Right atrium auricular region (tissue), 2 donors: ENCODE measurements around the gene MRPL30. TPM values are rescaled to one million over a fixed set of nuclear protein-coding genes. Genes with fewer than 3 reads are reported as not detected.
"Not testable (repeated sequence)": the region's sequence is repeated elsewhere in the genome, so short reads cannot be mapped to it uniquely, and the experiment has no call there.

Experiments used
- DNase-seq: peaks from one replicate; pipeline ENCODE4 v3.0.0-alpha.2; 2019; ENCODE audit warnings: low spot score
- H3K27ac ChIP-seq, 2 donors: fragments of 200-600 bp; sonication (generic); 1 replicate in 1 of 2; 2 replicates in 1 of 2; pipeline ENCODE4 v1.5.1; 2016 to 2019
- H3K27me3 ChIP-seq, 2 donors: fragments of 200-600 bp; sonication (generic); one replicate each; pipeline versions ENCODE4 v1.5.1 to v1.6.0; 2017 to 2019
- H3K36me3 ChIP-seq: fragments of 200-600 bp; sonication (generic); one replicate; pipeline ENCODE4 v1.5.1; 2016
- H3K4me1 ChIP-seq, 2 donors: fragments of 200-600 bp; sonication (generic); one replicate each; pipeline versions ENCODE4 v1.5.1 to v1.6.0; 2017 to 2019
- H3K4me3 ChIP-seq, 2 donors: fragments of 200-600 bp; sonication (generic); 1 replicate in 1 of 2; 2 replicates in 1 of 2; pipeline ENCODE4 v1.5.1; 2017 to 2019; ENCODE audit warnings: mild to moderate bottlenecking in 1 of 2, moderate library complexity in 1 of 2
- H3K9me3 ChIP-seq, 2 donors: fragments of 200-600 bp; sonication (generic); one replicate each; pipeline ENCODE4 v1.5.1; 2019
- total RNA-seq, 2 donors: library from RNA; depleted of rRNA; stranded (reverse); fragments of >200 nt; gene quantifications; one replicate each; pipeline ENCODE4 v1.1.0, GENCODE V29; 2016
- TF ChIP-seq, protein P1 (sequence below), 2 donors: fragments of 200-600 bp; sonication (generic); IDR thresholded peaks; one replicate each; pipeline ENCODE4 v1.5.1; 2019; ENCODE audit warnings: antibody characterized with exemption in 2 of 2

MRPL30 gene
- total RNA-seq = 10 to 100 TPM; 18.8 to 37.8 TPM

DNA sequence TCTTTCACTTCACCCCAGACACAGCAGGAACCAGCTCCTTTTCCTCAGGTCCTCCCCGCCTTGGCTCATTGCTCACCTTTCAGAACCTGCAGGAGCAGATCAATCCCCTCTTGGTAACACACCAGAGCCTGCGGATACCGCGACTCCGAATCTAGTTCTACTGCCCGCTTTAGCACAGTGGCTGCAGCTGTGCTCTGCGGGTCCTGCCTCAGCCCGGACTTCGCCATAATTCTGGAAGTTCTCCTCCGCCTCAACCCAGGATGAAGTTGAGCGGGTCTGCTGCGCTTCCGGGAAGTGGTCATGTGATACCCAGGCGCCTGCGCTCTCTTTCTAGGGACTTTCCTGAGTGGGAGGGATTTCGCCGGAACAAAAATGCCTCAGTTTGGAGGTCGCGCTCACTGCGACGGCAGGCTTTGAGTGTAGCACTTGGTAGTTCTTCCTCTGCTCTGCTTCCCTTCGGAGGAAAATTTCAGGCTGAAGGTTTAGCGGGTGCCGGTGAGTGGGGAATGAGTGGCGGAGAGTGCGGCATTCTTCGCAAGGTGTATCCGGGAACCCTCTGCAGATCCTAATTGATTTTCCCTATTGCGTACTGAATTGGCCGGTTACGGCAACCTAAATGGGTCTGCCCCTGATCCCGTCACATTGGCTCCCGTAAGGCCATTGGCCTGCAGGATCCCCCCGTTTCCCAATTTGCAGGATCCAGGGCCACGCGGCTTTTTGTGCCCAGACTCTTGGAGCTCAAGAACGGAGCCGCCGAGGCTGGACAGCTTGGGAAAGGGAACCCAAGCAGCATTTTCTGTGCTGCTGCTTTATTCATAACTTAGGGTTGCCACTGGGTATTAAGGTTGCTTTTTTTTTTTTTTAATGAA, at the start of gene MRPL30, which contains the start of gene MITD1:
Gene MRPL30, plus strand, starts transcription at position 430 of the 869 bp plus-strand sequence. CDS start 5,020 bp downstream, outside the sequence.
Gene MITD1, minus strand, starts transcription at position 304 of the 869 bp plus-strand sequence. Its CDS starts 77 bp downstream, at position 227.
- DNase-seq = peak; percentile 96
- H3K36me3 ChIP-seq = no peaks in the 10 kb centered on the region
- H3K4me1 ChIP-seq = peaks cover 0 to 37% of the 10 kb centered on the region in 2 donors
- peak within 1 kb of the TSS; percentile 74 to 77 for H3K27ac ChIP-seq
- no peaks in the 10 kb centered on the region for H3K9me3 ChIP-seq
- H3K4me3 ChIP-seq = peak within 1 kb of the TSS; percentile 76 to 88
- H3K27me3 ChIP-seq = no peaks in the 10 kb centered on the region
- TF ChIP-seq, protein P1, sequence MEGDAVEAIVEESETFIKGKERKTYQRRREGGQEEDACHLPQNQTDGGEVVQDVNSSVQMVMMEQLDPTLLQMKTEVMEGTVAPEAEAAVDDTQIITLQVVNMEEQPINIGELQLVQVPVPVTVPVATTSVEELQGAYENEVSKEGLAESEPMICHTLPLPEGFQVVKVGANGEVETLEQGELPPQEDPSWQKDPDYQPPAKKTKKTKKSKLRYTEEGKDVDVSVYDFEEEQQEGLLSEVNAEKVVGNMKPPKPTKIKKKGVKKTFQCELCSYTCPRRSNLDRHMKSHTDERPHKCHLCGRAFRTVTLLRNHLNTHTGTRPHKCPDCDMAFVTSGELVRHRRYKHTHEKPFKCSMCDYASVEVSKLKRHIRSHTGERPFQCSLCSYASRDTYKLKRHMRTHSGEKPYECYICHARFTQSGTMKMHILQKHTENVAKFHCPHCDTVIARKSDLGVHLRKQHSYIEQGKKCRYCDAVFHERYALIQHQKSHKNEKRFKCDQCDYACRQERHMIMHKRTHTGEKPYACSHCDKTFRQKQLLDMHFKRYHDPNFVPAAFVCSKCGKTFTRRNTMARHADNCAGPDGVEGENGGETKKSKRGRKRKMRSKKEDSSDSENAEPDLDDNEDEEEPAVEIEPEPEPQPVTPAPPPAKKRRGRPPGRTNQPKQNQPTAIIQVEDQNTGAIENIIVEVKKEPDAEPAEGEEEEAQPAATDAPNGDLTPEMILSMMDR (IDR thresholded peaks at IDR 0.05) = peak in 1 of 2 donors; percentile 29

DNA sequence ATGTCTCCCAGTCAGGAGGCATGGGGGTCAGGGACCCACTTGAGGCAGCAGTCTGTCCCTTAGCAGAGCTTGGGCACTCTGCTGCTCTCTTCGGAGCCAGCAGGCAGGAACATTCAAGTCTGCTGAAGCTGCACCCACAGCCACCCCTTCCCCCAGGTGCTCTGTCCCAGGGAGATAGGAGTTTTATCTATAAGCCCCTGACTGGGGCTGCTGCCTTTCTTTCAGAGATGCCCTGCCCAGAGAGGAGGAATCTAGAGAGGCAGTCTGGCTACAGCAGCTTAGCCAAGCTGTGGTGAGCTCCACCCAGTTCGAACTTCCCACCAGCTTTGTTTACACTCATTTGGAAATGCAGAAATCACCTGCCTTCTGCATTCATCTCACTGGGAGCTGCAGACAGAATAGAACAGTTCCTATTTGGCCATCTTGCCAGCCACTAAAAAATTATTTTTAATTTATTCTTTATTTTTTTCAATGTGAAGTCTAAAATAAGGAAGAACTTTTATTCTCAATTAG, 45.9 kb upstream of the MRPL30 start:
- not testable (repeated sequence) for H3K27ac ChIP-seq, H3K4me1 ChIP-seq, H3K27me3 ChIP-seq, H3K4me3 ChIP-seq, H3K36me3 ChIP-seq, DNase-seq
- H3K9me3 ChIP-seq = peaks cover 0 to 26% of the 10 kb centered on the region in 2 donors

DNA sequence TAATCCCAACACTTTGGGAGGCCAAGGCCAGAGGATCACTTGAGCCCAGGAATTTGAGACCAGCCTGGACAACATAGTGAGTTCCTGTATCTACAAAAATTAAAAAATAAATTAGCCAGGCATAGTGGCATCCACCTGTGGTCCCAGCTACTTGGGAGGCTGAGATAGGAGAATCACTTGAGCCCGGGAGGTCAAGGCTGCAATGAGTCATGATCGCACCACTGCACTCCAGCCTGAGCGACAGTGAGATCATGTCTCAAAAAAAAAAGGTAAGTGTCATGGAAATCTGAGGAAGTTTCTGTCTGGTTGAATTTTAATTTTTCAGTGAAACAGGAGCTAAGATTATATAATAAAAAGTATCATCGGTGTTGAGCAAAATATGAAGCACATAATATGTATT, 42.0 kb upstream of the MRPL30 start:
- Histone ChIP-seq H3K9me3 (no peaks in the 10 kb centered on the region), H3K27me3 (no peaks in the 10 kb centered on the region), H3K27ac (no peak overlapping the region), H3K4me1 (peaks cover 0 to 12% of the 10 kb centered on the region in 2 donors), H3K36me3 (no peaks in the 10 kb centered on the region), H3K4me3 (no peak overlapping the region)
- DNase-seq = no peak
- TF ChIP-seq, protein P1 (IDR thresholded peaks at IDR 0.05) = no peak

DNA sequence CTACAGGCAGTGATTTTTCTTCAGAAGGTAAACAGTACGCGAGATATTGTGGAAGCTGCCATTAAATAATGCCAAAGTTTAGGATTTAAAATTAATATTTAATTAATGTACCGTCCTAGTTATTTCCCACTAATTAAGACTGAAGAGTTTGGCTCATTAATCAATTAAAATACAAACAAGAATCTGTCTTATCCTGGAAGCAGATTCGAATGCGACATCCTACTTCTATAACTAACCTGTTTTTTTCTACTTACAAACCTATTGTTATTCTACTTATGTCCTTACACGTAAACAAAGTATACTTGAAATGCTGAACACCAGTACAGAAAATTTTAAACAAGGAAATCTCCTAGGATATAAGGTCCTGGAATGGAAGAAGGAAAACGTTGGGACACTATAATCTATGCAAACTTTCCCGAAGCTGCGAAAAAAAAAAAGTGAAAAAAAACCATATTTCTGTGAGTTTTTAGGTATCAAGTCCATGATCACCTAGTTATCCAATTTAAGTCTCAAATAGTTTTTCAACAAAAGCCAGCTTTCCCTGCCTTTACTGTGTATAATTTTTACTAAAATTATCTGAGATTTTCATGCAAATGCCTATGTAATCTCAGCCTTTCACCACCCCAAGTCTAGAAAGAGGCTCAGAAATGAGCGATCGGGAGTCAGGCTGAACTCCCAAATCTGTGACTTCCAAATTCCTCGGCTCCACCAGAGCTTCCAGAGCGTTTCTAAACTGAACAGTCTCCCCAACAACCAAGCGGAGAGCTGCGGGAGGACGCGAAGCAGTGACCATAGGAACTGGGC, 40.7 kb upstream of the MRPL30 start:
- TF ChIP-seq, protein P1 (IDR thresholded peaks at IDR 0.05) = no peak
- peaks cover 0 to 12% of the 10 kb centered on the region in 2 donors for H3K4me1 ChIP-seq
- peak overlapping the region; percentile 98 to 99 for H3K4me3 ChIP-seq
- H3K9me3 ChIP-seq = no peaks in the 10 kb centered on the region
- H3K27me3 ChIP-seq = no peaks in the 10 kb centered on the region
- H3K27ac ChIP-seq = peak overlapping the region; percentile 92 to 95
- DNase-seq = no peak
- H3K36me3 ChIP-seq = no peaks in the 10 kb centered on the region

DNA sequence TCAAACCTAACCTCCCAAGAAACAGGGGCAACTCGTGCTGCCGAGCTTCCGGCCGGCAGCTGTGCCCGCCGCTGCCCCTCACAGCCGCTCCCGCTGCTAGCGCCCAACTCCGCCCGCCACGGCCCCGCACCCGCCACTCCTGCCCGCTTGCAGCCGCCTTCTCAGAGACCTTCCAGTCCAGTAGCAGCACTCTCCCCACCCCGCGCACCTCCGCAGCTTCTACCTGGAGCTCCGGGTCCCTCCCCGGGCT, 40.2 kb upstream of the MRPL30 start:
- peaks cover 0 to 12% of the 10 kb centered on the region in 2 donors for H3K4me1 ChIP-seq
- H3K27me3 ChIP-seq = no peaks in the 10 kb centered on the region
- H3K27ac ChIP-seq = peak overlapping the region; percentile 92 to 95
- peak overlapping the region; percentile 98 to 99 for H3K4me3 ChIP-seq
- no peaks in the 10 kb centered on the region for H3K36me3 ChIP-seq
- no peaks in the 10 kb centered on the region for H3K9me3 ChIP-seq
- no peak for DNase-seq
- TF ChIP-seq, protein P1 (IDR thresholded peaks at IDR 0.05) = no peak
